ENCODE data around the gene ADCY3.

ADCY3 gene

GRCh38 chr2:24920098-24920808 lies at the start of gene ADCY3:
ADCY3 (minus strand) TSS chr2:24920237; CDS start chr2:24918987, 1,250 bp downstream.
- peak; percentile 56 to 59 for DNase-seq (ENCODE audit: low read depth in 2 of 2)

- no peak for DNase-seq (ENCODE audit: low read depth in 2 of 2)
Observed at GRCh38 chr2:24969784-24970183, 49.7 kb upstream of the ADCY3 start.

GRCh38 chr2:24961903-24962302 lies 41.9 kb upstream of the ADCY3 start:
- no peak for DNase-seq (ENCODE audit: low read depth in 2 of 2)

GRCh38 chr2:24959761-24960160 lies 39.7 kb upstream of the ADCY3 start:
- DNase-seq (ENCODE audit: low read depth in 2 of 2) = no peak

- no peak for DNase-seq (ENCODE audit: low read depth in 2 of 2)
Observed at GRCh38 chr2:24958411-24958935, 38.4 kb upstream of the ADCY3 start.

- no peak for DNase-seq (ENCODE audit: low read depth in 2 of 2)
Observed at GRCh38 chr2:24957976-24958375, 37.9 kb upstream of the ADCY3 start.

GRCh38 chr2:24957221-24957620 lies 37.2 kb upstream of the ADCY3 start:
- DNase-seq (ENCODE audit: low read depth in 2 of 2) = no peak

- DNase-seq (ENCODE audit: low read depth in 2 of 2) = no peak
Observed at GRCh38 chr2:24955921-24956320, 35.9 kb upstream of the ADCY3 start.

- no peak for DNase-seq (ENCODE audit: low read depth in 2 of 2)
Observed at GRCh38 chr2:24955232-24955631, 35.2 kb upstream of the ADCY3 start.

- DNase-seq (ENCODE audit: low read depth in 2 of 2) = no peak
Observed at GRCh38 chr2:24950102-24950501, 30.1 kb upstream of the ADCY3 start.

GRCh38 chr2:24948506-24948905 lies 28.5 kb upstream of the ADCY3 start:
- DNase-seq (ENCODE audit: low read depth in 2 of 2) = no peak

GRCh38 chr2:24947561-24948157 lies 27.6 kb upstream of the ADCY3 start:
- DNase-seq (ENCODE audit: low read depth in 2 of 2) = no peak

GRCh38 chr2:24945907-24946306 lies 25.9 kb upstream of the ADCY3 start:
- DNase-seq (ENCODE audit: low read depth in 2 of 2) = no peak

- no peak for DNase-seq (ENCODE audit: low read depth in 2 of 2)
Observed at GRCh38 chr2:24943427-24944053, 23.5 kb upstream of the ADCY3 start.

- no peak for DNase-seq (ENCODE audit: low read depth in 2 of 2)
Observed at GRCh38 chr2:24939353-24939752, 19.3 kb upstream of the ADCY3 start.

- no peak for DNase-seq (ENCODE audit: low read depth in 2 of 2)
Observed at GRCh38 chr2:24937236-24937635, 17.2 kb upstream of the ADCY3 start.

GRCh38 chr2:24935145-24935544 lies 15.1 kb upstream of the ADCY3 start:
- no peak for DNase-seq (ENCODE audit: low read depth in 2 of 2)

GRCh38 chr2:24932715-24933114 lies 12.7 kb upstream of the ADCY3 start:
- no peak for DNase-seq (ENCODE audit: low read depth in 2 of 2)

- no peak for DNase-seq (ENCODE audit: low read depth in 2 of 2)
Observed at GRCh38 chr2:24930768-24931167, 10.7 kb upstream of the ADCY3 start.

GRCh38 chr2:24929230-24929629 lies 9.2 kb upstream of the ADCY3 start:
- no peak for DNase-seq (ENCODE audit: low read depth in 2 of 2)

GRCh38 chr2:24928036-24928435 lies 8.0 kb upstream of the ADCY3 start:
- DNase-seq (ENCODE audit: low read depth in 2 of 2) = no peak

- no peak for DNase-seq (ENCODE audit: low read depth in 2 of 2)
Observed at GRCh38 chr2:24926602-24927252, 6.7 kb upstream of the ADCY3 start.
